Measurements from ENCODE around the gene SEZ6L2. TPM values are rescaled to one million over a fixed set of nuclear protein-coding genes. Genes with fewer than 3 reads are reported as not detected.

SEZ6L2 gene
- total and polyA plus RNA-seq, 9 of the 15 experiments (the other 6 are each of a cell fraction or from before 2014, with no cell fraction given), result 0.10 to 2.1 (median 0.72) TPM

GRCh38 chr16:29877266-29877961 is 21.9 kb downstream of the SEZ6L2 start:
- peak overlapping the region in 1 of 2 experiments; percentile 77; a peak in 2 of 4 replicates for H3K9ac ChIP-seq (ENCODE audit: insufficient read depth in 1 of 2, low read depth in 2 of 2, low read length in 2 of 2)
- peak overlapping the region; percentile 77 for H3K4me2 ChIP-seq (ENCODE audit: insufficient read depth, low read length)
- ChIA-PET POLR2A (interaction anchor here (0.5 to 1.8 kb wide), 8 partner anchors 9 to 1217 kb away, joined by 3 to 6 read pairs (median 3); partner anchors contain the start of genes CDIPT, KCTD13 and VKORC1), CTCF (ENCODE audit: low intra/inter-chr PET ratio) (no interaction called here)
- DNase-seq (ENCODE audit: extremely low read depth in 1 of 4, low spot score in 3 of 4), result peak; percentile 94 to 98 (median 97)
- H3K36me3 ChIP-seq (ENCODE audit: control insufficient read depth, insufficient read depth, low read length), result no peaks in the 10 kb centered on the region
- peak overlapping the region; percentile 94 for H2AFZ ChIP-seq (ENCODE audit: low read depth, low read length)
- H3K9me1 ChIP-seq (ENCODE audit: control insufficient read depth, insufficient read depth, low read length), result no peaks in the 10 kb centered on the region
- intact Hi-C loops (cut with micrococcal nuclease) (no loop called here), in situ Hi-C loops (cut with MboI) (no loop called here)
- peaks cover 6 to 7% of the 10 kb centered on the region in 2 experiments; a peak in 4 of 5 replicates for H3K27me3 ChIP-seq (ENCODE audit: control insufficient read depth in 2 of 2, insufficient read depth in 2 of 2, low read length in 2 of 2)
- H3K27ac ChIP-seq (ENCODE audit: extremely low read depth, low read depth, low read length), result no peak overlapping the region
- BruUV-seq (replicated peaks), result no TSS peak
- 2% methylated on average over 23 of the region's 28 CpGs for WGBS (ENCODE audit: insufficient coverage, low coverage, missing lambda C conversion rate)
- FAIRE-seq, result peak; percentile 99
- peak; percentile 98 for ATAC-seq
- H3K4me1 ChIP-seq (replicated peaks in 1 of 2; ENCODE audit: control insufficient read depth in 2 of 2, insufficient read depth in 2 of 2, low read length in 2 of 2), result peaks cover 8 to 34% of the 10 kb centered on the region in 2 experiments; a peak in 4 of 5 replicates
- H4K20me1 ChIP-seq (replicated peaks; ENCODE audit: control insufficient read depth, insufficient read depth, low read length), result no peaks in the 10 kb centered on the region
- peak overlapping the region; percentile 41 for H3K4me3 ChIP-seq
- H3K79me2 ChIP-seq (ENCODE audit: control insufficient read depth, insufficient read depth, low read length), result no peaks in the 10 kb centered on the region
- H3K9me3 ChIP-seq (replicated peaks; ENCODE audit: control insufficient read depth, insufficient read depth, low read depth, low read length), result no peaks in the 10 kb centered on the region
- no peak for TF ChIP-seq STAG1 (CRISPR knock-in tag; IDR thresholded peaks at IDR 0.05; ENCODE audit: borderline replicate concordance)
- 0 out of 2 replicates have a peak, but pooled peaks have one; percentile 11 for TF ChIP-seq JUND (IDR thresholded peaks at IDR 0.05; ENCODE audit: borderline replicate concordance, low read depth, low read length)
- TF ChIP-seq JUND (tag; IDR thresholded peaks at IDR 0.05; ENCODE audit: borderline replicate concordance, low read depth, low read length), result peak; percentile 26; the same call in 1 of the 3 replicates
- TF ChIP-seq PKNOX1 (IDR thresholded peaks at IDR 0.05), result peak; percentile 66
- peak; percentile 48 to 55 for TF ChIP-seq E2F6 (IDR thresholded peaks at IDR 0.05; ENCODE audit: borderline replicate concordance in 1 of 2, extremely low read depth in 1 of 2, insufficient read depth in 1 of 2, insufficient read length in 1 of 2, low read depth in 1 of 2, low read length in 1 of 2, poor library complexity in 1 of 2, severe bottlenecking in 1 of 2)
- TF ChIP-seq HIVEP1 (CRISPR knock-in tag; IDR thresholded peaks at IDR 0.05), result no peak
- TF ChIP-seq OTX1 (CRISPR knock-in tag; IDR thresholded peaks at IDR 0.05), result peak; percentile 64; the same call in 1 of the 2 replicates
- peak; percentile 15; the same call in 1 of the 2 replicates for TF ChIP-seq CREM (IDR thresholded peaks at IDR 0.05; ENCODE audit: low read depth)
- peak; percentile 33; the same call in 1 of the 2 replicates for TF ChIP-seq ZFX (CRISPR knock-in tag; IDR thresholded peaks at IDR 0.05)
- no peak for TF ChIP-seq CBX8 (IDR thresholded peaks at IDR 0.05; ENCODE audit: borderline replicate concordance, extremely low read depth, low read depth, low read length, poor library complexity, severe bottlenecking)
- TF ChIP-seq PHF8 (IDR thresholded peaks at IDR 0.05; ENCODE audit: borderline replicate concordance, low read length), result peak; percentile 28; the same call in 1 of the 2 replicates
- TF ChIP-seq NRF1 (conservative IDR thresholded peaks at IDR 0.05 in 1 of 2, IDR thresholded peaks at IDR 0.05 in 1 of 2), result peak; percentile 84 to 87
- 0 out of 2 replicates have a peak, but pooled peaks have one; percentile 47 for TF ChIP-seq C11orf30 (IDR thresholded peaks at IDR 0.05; ENCODE audit: low read depth)
- TF ChIP-seq TFAP4 (CRISPR knock-in tag; IDR thresholded peaks at IDR 0.05; ENCODE audit: borderline replicate concordance), result peak; percentile 56; the same call in 1 of the 2 replicates
- TF ChIP-seq ATF7 (IDR thresholded peaks at IDR 0.05), result peak; percentile 71
- peak in 1 of 2 experiments; percentile 43; a peak in 1 of 4 replicates for TF ChIP-seq RCOR1 (IDR thresholded peaks at IDR 0.05; ENCODE audit: borderline replicate concordance in 1 of 2, low read depth in 2 of 2, low read length in 2 of 2)
- peak; percentile 99 for TF ChIP-seq HDGF (IDR thresholded peaks at IDR 0.05)
- TF ChIP-seq TFAM (CRISPR knock-in tag; conservative IDR thresholded peaks at IDR 0.05), result no peak

Data from K562 (cell line).